Measurements from ENCODE around the gene CDHR1.

Gene CDHR1

GRCh38 chr10:84224411-84225028 lies 30.2 kb downstream of the CDHR1 start:
- no peak for TF ChIP-seq CTCF (IDR thresholded peaks at IDR 0.05)
- TF ChIP-seq ZFX (IDR thresholded peaks at IDR 0.05; ENCODE audit: borderline replicate concordance), result no peak
- H3K27ac ChIP-seq, result no peak overlapping the region

GRCh38 chr10:84225427-84226173 lies 31.3 kb downstream of the CDHR1 start, which contains the start of gene LRIT2:
Gene LRIT2 (minus strand): TSS chr10:84225544. CDS start chr10:84225520, 24 bp downstream.
- TF ChIP-seq CTCF (IDR thresholded peaks at IDR 0.05) (no peak), ZFX (IDR thresholded peaks at IDR 0.05; ENCODE audit: borderline replicate concordance) (no peak)
- no peak within 1 kb of the TSS for H3K27ac ChIP-seq

- TF ChIP-seq CTCF (IDR thresholded peaks at IDR 0.05) (no peak), ZFX (IDR thresholded peaks at IDR 0.05; ENCODE audit: borderline replicate concordance) (no peak)
- no peak overlapping the region for H3K27ac ChIP-seq
Measured at GRCh38 chr10:84226616-84227015, 32.3 kb downstream of the CDHR1 start.

GRCh38 chr10:84227810-84228209 lies 33.5 kb downstream of the CDHR1 start:
- TF ChIP-seq ZFX (IDR thresholded peaks at IDR 0.05; ENCODE audit: borderline replicate concordance), result no peak
- no peak for TF ChIP-seq CTCF (IDR thresholded peaks at IDR 0.05)
- no peak overlapping the region for H3K27ac ChIP-seq

GRCh38 chr10:84230359-84230758 lies 36.0 kb downstream of the CDHR1 start:
- TF ChIP-seq ZFX (IDR thresholded peaks at IDR 0.05; ENCODE audit: borderline replicate concordance) (no peak), CTCF (IDR thresholded peaks at IDR 0.05) (no peak)
- no peak overlapping the region for H3K27ac ChIP-seq

- no peak for TF ChIP-seq CTCF (IDR thresholded peaks at IDR 0.05)
- no peak for TF ChIP-seq ZFX (IDR thresholded peaks at IDR 0.05; ENCODE audit: borderline replicate concordance)
- no peak overlapping the region for H3K27ac ChIP-seq
Measured at GRCh38 chr10:84232376-84232775, 38.0 kb downstream of the CDHR1 start.

- H3K27ac ChIP-seq, result no peak overlapping the region
- TF ChIP-seq ZFX (IDR thresholded peaks at IDR 0.05; ENCODE audit: borderline replicate concordance), result no peak
- no peak for TF ChIP-seq CTCF (IDR thresholded peaks at IDR 0.05)
Measured at GRCh38 chr10:84233940-84234339, 39.6 kb downstream of the CDHR1 start.
